HG03342 (cell line): ENCODE measurements around the gene CALY.
"Not testable (repeated sequence)": the region's sequence is repeated elsewhere in the genome, so short reads cannot be mapped to it uniquely, and the experiment has no call there.

Experiments used
- ATAC-seq: cut with Tn5 transposase; IDR thresholded peaks from one replicate; pipeline ENCODE4 v1.9.1; 2021; ENCODE audit warnings: mild to moderate bottlenecking, moderate library complexity; ENCODE audit not compliant: unreplicated experiment

The CALY gene, protein sequence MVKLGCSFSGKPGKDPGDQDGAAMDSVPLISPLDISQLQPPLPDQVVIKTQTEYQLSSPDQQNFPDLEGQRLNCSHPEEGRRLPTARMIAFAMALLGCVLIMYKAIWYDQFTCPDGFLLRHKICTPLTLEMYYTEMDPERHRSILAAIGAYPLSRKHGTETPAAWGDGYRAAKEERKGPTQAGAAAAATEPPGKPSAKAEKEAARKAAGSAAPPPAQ

DNA sequence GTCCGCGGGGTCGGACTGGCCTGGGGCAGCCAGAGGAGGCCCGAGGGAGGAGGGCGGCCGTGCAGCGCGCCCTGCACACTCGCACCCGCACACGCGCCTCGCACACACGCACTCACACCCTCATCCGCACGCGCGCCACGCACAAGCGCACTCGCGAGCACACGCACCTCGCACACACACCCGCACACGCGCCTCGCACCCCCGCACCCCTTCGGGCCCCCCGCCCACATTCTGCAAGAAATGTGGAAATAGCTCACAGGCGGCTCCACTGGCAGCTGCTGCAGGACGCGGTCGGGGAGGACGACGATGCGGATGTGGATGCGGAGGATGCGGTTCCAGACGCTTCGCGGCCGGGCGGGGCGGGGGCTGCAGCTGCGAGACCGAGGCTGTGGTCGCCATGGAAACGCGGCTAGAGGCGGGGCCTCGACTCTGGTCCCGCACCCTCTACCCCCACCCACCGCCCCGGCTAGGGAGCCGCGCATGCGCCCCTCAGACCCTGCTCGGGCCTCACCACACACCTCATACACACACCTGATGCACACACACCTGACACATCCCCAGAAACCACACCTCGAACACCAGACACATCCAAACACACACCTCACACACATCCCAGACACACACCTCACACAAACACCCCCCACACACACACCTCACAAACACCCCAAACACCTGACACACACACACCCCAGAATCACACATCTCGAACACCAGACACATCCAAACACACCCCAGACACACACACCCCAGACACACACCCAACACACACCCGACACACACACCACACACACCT, at the start of gene CALY:
CALY (minus strand) TSS at position 320 of the 793 bp plus-strand sequence. CDS start 7,907 bp downstream, outside the sequence.
- ATAC-seq, result no peak

DNA sequence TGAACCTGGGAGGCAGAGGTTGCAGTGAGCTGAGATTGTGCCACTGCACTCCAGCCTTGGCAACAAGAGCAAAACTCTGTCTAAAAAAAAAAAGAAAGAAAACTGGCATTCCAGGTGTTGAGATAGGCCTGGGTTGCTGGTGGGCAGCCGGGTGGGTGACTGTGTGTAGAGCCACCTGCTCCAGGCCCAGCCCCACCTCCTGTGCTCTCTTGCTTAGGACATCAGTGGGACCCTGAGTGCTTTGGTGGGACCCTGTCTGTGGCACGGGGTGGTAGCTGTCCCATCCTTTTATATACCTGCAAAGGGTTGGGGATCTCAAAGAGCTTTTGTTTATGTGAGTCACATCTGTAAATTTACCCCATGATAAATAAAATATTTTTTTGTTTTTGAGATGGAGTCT, 48.5 kb upstream of the CALY start:
- ATAC-seq, result no peak

DNA sequence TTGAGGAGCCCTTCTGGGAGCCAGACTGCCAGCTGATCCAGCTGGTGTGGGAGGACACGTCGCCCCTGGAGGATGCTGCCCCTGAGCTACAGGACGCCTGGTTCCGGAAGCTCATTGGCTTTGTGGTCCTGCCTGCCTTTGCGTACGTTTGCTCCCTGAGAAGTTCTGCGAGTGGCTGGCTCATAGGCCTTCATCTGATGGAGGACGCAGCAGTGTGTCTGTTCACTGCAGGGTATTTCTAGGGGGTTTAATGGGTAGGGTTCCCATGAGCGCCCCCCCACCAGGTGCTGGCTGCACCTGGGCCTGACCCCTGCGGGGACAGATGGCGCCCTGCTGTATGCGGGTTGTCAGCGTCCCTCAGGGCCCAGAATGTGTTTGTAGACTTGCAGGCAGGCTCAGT, 47.4 kb upstream of the CALY start:
- ATAC-seq, result no peak

DNA sequence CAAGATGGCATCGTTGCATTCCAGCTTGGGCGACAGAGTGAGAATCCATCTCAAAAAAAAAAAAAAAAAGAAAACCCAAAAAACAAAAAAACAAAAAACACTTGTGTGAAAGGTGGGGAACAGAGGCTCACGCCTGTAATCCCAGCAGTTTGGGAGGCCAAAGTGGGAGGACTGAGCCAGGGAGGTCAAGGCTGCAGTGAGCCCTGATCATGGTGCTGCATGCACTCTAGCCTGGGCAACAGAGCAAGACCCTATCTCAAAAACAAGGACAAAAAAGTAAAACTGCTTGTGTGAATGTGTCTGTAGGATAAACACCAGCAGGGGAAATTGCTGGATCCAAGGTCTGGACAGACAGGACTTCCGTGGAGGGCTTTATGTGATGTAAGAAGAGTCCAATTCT, 46.9 kb upstream of the CALY start:
- no peak for ATAC-seq

DNA sequence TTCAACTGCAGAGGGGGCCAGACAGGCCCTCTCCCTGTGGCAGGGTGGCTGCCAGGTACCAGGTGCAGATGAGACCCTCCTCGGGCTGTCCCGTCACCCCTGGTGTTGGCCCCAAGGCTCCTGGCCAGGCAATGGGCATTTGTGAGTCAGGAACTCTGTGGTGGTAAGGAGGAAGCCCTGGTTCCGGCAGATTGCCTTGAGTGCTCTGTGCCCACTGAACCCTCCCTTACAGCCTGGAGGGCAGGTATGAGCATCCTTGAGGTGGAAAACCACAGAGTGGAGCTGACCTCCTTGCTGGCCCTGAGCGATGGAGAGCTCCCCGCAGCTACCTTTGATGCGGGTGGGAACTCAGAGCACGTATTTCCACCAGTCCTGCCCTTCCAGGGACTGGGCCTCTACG, 44.3 kb upstream of the CALY start:
- no peak for ATAC-seq

DNA sequence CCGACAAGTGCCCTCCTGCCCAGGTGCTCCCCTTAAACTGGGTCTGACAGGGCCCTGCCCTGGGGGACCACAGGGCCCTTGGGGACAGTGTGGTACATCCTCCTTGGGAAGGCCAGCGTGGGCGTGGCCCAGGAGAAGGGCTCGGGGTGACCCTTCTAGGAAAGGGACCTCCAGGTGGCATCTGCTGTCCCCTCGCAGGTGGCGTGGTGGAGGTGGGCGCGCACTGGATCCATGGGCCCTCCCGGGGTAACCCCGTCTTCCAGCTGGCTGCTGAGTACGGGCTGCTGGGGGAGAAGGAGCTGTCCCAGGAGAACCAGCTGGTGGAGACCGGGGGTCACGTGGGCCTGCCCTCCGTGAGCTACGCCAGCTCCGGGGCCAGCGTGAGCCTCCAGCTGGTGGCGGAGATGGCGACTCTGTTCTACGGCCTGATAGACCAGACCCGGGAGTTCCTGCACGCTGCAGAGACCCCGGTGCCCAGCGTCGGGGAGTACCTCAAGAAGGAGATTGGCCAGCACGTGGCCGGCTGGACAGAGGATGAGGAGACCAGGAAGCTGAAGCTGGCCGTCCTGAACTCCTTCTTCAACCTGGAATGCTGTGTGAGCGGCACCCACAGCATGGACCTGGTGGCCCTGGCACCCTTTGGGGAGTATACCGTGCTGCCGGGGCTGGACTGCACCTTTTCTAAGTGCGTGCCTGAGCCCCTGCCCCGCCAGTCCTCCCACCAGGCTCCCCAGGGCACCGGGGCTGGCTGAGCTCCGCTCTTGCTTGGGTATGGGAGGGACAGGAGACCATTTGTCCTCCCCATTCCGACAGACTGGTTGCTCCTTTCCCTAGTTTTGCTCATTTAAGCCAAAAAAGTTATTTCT, 43.3 kb upstream of the CALY start:
- no peak for ATAC-seq

DNA sequence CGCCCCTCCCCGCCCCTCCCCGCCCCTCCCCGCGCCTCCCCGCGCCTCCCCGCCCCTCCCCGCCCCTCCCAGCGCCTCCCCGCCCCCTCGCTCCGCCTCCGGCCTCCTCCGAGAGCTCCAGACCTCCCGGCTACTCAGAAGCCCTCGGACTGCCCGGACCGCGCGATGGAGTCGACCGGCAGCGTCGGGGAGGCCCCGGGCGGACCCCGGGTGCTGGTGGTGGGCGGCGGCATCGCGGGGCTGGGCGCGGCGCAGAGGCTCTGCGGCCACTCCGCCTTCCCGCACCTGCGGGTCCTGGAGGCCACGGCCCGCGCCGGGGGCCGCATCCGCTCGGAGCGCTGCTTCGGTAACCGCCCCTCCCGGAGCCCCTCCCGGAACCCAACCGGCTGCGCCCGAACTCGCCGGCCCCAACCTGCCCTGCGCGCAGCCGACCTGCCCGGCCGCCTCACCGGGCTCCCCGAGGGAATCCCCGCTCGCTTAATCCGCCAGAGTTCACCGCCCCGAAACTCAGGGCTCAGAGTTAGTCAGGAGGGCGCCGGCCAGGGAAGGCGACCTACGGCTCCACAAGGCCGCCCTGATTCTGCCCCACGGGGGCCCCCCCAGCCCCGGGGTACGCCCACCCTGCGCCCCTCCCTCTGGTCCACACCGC, 42.6 kb upstream of the CALY start, which contains the start of gene PAOX:
PAOX (plus strand) TSS at position 111 of the 649 bp plus-strand sequence; CDS start at position 166, 55 bp downstream.
- ATAC-seq, result peak; percentile 58

DNA sequence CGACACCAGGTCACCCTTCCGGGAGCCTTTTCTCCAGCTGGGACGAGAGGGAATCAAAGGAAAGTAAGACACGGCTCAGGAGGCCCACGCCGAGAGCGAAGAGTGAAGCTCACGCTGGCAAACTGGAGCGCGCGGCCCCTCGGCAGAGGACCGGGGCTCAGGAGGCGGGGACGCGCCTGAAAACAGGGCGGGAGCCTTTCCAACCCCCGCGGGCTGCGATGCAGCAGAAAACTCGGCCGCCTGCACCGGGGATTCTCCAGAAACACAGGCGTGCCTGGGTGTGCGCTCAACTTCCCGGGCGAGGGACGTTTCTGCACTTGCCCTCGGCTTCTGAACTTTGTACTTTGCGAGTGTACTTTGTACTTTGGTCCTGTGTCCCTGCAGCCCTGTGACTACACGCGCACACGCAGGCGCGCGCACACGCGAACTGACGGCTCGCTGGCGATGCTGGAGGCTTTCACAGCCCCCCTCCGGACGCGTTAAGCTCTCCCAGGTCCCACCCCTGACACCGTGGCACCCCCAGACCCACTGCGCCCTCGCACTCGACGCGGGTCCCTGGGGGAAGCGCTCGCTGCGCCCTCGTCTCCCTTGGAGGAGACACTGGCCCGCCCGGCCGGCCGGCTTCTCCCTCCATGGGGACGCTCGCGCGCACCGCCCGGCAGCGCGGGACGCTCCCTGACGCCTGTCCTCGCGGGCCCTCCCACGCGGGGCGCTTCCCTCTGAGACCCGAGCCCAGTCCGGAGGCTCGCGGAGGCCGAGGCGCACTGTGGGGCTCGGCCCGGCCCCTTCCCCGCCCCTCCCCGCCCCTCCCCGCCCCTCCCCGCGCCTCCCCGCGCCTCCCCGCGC, 41.8 kb upstream of the CALY start:
- peak; percentile 27 for ATAC-seq

DNA sequence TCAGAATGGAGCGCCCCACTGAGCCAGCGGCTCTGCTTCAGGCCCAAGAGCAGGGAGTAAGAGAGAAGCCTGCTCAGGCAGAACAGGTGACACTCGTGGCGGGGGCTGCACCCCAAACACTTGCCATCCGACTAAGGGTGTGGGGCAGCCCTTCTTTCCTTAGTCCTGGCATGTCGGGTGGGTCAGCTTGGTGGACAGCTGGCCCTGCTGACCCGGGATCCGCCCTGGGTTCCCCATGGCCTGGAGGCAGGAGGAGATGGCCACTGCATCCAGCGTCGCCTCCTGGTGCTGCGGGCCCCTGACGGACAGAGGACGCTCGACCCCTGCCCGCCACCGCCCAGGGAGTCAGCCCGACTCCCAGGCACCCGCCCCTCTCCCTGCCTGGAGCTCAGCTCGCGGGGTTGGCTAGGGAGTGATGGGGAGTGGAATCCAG, 41.1 kb upstream of the CALY start:
- ATAC-seq, result no peak

DNA sequence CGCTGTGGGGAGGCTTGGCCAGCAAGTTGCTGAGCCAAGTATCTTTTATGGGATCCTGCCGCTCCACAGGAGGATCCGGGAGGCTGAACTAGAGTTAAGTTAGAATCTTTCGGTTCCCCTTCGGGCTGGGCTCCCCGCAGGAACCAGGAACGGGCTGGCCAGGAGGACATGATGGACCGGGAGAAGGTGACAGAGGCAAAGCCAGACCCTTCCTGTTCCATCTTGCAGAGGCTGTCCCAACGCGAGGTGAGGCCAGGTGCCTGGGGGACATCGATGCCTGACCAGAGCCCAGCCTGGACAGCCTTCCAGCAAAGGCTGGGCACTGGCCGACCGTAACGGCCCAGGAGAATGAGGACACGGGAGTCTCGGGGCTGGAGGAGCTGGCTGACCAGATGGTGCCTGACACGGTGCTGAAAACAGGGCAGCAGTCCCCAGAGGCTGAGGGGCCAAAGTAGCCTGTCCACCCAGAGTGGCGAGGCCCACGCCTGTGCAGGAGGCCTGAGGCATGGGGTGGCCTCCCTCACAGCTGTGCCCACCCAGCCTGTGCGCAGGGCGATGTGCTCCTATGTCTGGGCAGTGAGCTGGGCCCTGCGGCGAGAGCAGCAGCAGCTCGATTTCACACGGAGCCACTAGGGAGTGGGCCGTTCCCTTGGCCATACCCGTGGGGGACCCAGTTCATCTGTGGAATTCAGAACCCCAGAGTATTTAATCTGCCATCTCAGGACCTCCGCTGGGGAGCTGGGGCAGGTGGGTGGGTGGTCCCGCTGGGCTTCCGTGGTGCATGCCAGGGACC, 40.5 kb upstream of the CALY start:
- no peak for ATAC-seq

DNA sequence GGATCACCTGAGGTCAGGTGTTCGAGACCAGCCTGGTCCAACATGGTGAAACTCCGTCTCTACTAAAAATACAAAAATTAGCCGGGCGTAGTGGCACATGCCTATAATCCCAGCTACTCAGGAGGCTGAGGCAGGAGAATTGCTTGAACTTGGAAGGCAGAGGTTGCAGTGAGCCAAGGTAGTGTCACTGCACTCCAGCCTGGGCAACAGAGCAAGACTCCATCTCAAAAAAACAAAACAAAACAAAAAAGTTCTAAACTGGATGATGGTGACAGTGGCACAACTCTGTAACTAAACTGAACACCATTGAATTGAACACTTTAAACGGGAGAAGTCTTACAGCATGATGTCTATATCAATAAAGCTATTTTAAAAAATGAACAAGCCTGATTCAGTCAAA, 39.5 kb upstream of the CALY start:
- ATAC-seq, result not testable (repeated sequence)

DNA sequence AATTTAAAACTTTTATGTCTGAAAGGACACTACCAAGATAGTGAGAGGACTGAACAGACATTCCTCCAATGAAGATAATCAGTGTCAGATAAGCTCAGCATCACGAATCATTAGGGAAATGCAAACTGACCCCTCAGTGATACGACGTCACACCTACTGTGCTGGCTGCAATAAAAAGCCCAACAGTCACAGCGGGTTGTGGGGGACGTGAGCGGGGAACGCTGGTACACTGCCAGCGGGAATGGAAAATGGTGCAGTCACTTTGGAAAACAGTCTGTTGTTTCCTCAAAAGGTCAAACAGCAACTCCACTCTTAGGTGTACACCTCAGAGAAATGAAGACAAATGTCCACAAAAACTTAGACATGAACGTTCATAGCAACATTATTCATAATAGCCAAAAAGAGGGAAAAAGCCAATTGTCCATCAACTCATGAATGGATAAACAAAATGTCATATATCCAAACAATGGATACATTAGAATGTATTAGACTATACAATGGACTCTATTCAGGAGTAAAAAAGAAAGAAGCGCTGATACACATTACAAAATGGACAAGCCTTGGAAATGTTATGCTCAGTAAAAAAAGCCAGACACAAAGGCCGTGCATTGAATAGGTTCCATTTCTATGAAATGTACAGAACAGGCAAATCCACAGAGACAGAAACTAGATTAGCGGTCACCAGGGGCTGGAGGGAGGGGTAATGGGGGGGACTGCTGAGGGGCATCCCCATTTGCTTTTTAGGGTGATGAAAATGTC, 38.8 kb upstream of the CALY start:
- ATAC-seq, result no peak

DNA sequence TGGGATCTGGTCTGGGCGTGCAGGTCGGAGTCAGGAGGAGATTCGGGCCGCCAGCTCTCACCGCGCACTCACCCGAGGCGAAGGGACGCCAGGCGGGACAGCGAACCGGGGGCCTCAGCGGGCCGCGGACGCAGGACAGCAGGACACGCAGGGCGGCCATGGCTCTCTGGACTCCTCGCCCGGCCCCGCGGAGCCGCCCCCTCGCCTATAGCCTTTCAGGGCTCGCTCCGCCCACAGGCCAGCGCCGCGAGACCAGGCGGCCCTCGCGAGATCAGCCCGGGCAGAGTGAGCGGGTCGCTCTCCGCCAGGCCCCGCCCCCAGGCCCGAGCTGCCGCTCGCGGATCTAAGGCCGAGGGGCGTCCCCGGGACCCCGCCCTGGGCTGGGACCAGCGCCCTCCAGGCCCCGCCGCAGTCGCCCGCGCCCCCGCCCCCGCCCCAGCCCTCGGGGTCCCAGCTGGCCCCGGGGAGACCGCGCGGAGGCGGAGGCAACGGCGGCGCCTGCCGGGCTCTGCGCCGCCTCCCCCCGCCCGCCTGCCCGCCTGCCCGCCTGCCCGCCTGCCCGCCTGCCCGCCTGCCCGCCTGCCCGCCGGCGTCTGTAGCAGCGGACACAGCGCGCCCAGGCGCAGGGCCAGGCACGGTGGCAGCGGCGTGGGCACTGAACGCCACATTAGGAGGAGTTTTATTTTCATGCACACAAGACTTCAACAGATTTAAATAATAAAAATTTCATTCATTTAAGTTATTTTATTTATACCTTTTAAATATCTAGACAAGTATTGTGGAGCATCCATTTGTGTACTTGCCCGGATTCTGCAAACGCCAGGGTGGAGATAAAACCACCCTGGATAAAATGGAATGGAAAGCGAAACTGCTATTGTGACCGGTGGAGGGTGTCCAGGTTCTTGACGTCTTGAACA, 36.7 kb upstream of the CALY start, which contains the start of gene ECHS1:
ECHS1 (minus strand) TSS at position 181 of the 917 bp plus-strand sequence; CDS start at position 160, 21 bp downstream.
- ATAC-seq, result peak; percentile 96

DNA sequence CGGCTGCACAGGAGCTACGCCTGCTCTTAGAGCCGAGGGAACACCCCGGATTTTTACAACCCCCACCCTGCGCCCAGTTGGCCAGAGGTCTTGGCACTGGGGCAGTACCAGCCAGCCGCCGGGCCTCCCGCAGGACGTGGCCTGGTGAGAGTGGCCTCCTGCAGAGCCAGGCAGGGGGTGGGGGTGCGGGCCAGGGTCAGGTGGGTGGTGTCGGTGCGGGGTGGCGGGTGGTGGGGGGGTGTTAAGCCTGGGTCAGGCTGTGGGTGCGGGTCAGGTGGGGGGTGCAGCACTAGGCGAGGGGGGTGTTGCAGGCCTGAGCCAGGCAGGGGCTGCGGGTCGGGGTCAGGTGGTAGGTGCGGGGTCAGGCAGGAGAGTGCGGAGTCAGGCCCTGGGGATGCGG, 35.8 kb upstream of the CALY start:
- no peak for ATAC-seq

DNA sequence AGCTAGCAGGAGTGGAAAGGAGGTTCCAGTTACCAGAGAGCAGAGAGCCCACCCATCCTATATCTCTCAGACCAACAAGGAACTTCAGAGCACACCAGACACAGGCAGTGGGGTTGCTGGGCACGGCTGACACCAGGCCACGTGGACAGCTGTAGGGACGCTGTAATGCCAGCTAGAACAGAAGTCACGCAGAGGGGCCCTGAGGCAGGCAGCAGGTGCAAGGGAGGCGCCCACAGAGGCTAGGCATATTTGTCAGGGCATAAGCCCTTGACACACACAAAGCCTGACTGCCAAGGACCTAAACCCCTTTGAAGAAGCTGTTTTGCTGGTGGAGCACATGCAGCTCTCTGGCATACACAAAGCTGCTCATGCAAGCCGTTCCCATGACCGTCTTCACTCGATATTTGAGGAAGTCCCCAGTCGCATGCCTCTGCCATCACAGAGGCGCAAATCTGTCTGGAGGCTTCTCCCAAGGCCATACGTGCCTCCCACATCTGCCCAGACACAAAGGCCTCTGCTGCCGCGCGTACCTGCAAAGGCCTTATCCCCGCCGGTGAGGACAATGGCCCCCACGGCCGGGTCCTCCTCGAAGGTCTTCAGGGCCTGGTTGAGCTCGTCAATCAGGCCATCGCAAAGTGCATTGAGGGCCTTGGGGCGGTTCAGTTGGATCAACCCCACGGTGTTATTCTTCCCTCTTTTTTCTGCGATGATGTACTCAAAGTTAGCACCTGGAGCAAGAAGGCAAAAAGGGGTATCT, 33.5 kb upstream of the CALY start:
- no peak for ATAC-seq

DNA sequence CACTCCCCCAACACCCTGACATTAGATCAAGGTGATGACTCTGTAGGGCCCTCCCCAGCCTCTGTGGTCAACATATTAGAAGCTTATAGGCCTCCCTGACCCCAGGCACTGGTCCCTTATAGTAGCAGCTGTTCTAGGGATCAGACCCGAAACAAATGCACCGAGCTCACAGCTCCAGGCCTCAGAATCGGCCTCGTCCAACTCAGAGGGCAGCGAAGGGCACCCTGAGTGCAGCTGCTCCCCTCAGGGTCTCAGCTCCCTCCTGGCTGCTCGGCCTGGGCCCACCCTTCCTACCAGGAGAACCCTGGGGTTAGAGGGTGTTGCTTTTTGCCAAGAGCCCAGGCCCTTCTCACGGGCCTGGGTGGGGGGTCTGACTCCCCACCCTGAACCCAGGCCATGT, 31.5 kb upstream of the CALY start:
- no peak for ATAC-seq

DNA sequence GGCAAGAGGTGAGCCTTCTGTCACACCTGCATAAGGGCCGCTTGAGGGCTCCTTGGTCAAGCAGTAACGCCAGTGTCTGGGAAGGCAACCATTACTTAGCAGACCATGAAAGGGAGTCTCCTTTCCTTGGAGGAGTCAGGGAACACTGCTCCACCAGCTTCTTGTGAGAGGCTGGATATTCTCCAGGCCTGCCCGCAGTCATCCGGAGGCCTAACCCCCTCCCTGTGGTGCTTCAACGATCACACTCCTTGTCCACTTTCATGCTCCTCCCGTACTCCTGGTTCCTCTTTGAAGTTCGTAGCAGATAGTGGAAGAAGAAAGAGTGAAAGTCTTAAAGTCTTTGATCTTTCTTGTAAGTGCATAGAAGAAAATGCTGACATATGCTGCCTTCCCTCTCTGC, 30.8 kb upstream of the CALY start:
- not testable (repeated sequence) for ATAC-seq
